Pancreas (tissue), 10 donors: ENCODE results near the gene CDH9. TPM values are rescaled to one million over a fixed set of nuclear protein-coding genes. Genes with fewer than 3 reads are reported as not detected.

Experiments used
- ATAC-seq, 4 donors: fragments of 200-7000 bp; cut with Tn5 transposase; one replicate each; pipeline versions ENCODE4 v1.8.0 to v1.9.1; 2020; ENCODE audit warnings: mild to moderate bottlenecking in 4 of 4, moderate library complexity in 4 of 4
- DNase-seq, 6 donors: peaks; one replicate each; pipeline ENCODE4 v3.0.0-alpha.2; 2020
- FAIRE-seq: peaks from 2 replicates; lab custom pipeline; 2012; peaks lifted over from hg19 to GRCh38; lab: Jason Lieb, UNC
- H3K27ac ChIP-seq, 4 donors: fragments of 200-600 bp; sonication (generic); 1 replicate in 3 of 4; 2 replicates in 1 of 4; pipeline versions ENCODE4 v1.5.0 to v1.8.0; 2020
- H3K27me3 ChIP-seq, 4 donors: fragments of 200-600 bp; one replicate each; pipeline ENCODE4 v1.8.0; 2021
- H3K36me3 ChIP-seq, 3 donors: fragments of 200-600 bp; sonication (generic) in 1 of 3; one replicate each; pipeline versions ENCODE4 v1.5.0 to v1.8.0; 2020 to 2021
- H3K4me1 ChIP-seq, 3 donors: fragments of 200-600 bp; one replicate each; pipeline ENCODE4 v1.8.0; 2021
- H3K4me3 ChIP-seq, 4 donors: fragments of 200-600 bp; sonication (generic) in 2 of 4; one replicate each; pipeline versions ENCODE4 v1.5.0 to v1.8.0; 2020 to 2021
- H3K9me3 ChIP-seq, 4 donors: fragments of 200-600 bp; one replicate each; pipeline ENCODE4 v1.8.0; 2021
- CTCF ChIP-seq, 4 donors: fragments of 200-600 bp; sonication (generic) in 3 of 4; IDR thresholded peaks; one replicate each; pipeline versions ENCODE4 v1.5.0 to v1.8.0; 2021; ENCODE audit warnings: antibody characterized with exemption in 4 of 4
- WGBS, 2 donors: extraction: QIAGEN DNeasy Blood & Tissue Kit; methylation state at CpG; one replicate each; pipeline ENCODE4 v1.1.7; 2013; 5-methylcytosine and 5-hydroxymethylcytosine counted together
- intact Hi-C, 3 donors: fragments of 100-400 bp; cut with DNase I; formaldehyde crosslinking; loops; one replicate each; pipeline versions ENCODE4 v1.11.1 to v1.14.2; 2022
- polyA plus RNA-seq, 2 donors: library from polyadenylated mRNA; stranded (reverse); fragments of 200-250 nt; gene quantifications; one replicate each; pipeline ENCODE4 v1.2.3, GENCODE V29; 2013
- total RNA-seq, 6 donors: library from RNA; stranded (reverse); fragmentation: NEBNext Ultra II Directional in 4 of 6; extraction: Animal tissue kit (Norgen Biotek cat#: 25700) in 4 of 6; gene quantifications; one replicate each; pipeline versions ENCODE4 v1.2.1 to v1.2.4, GENCODE V29; 2021 to 2023
- donor health status: healthy with polysubstance abuse.
- donor health status: DM: no; HTN: no; CAD: no; lungs with moderate emphysema.
- donor health status: DM: no; HTN: no; CAD: no.
- donor health status: control.
- donor health status: control.
- donor health status: Bipolar disorder and iron deficiency.
- donor health status: DM: yes; HTN: yes; CAD: no.
- donor health status: DM: no; HTN: no; CAD: no.
- donor health status: DM: no; HTN: no; CAD: no.
- donor health status: DM: yes; HTN: yes; CAD: no.

CDH9 gene
- total and polyA plus RNA-seq, 8 donors, result not detected

- H3K9me3 ChIP-seq, result no peaks in the 10 kb centered on the region
- H3K4me3 ChIP-seq, result no peak overlapping the region
- H3K4me1 ChIP-seq, result no peaks in the 10 kb centered on the region
- intact Hi-C loops, result no loop called here
- DNase-seq (no peak), ATAC-seq (no peak), FAIRE-seq (no peak)
- no peaks in the 10 kb centered on the region for H3K36me3 ChIP-seq
- TF ChIP-seq CTCF (IDR thresholded peaks at IDR 0.05), result no peak
- 45 to 61% methylated on average over 1 of the region's 1 CpG for WGBS, 2 donors
- no peaks in the 10 kb centered on the region for H3K27me3 ChIP-seq
- no peak overlapping the region for H3K27ac ChIP-seq
Measured at GRCh38 chr5:26940994-26941393, 97.4 kb downstream of the CDH9 start.

DNA sequence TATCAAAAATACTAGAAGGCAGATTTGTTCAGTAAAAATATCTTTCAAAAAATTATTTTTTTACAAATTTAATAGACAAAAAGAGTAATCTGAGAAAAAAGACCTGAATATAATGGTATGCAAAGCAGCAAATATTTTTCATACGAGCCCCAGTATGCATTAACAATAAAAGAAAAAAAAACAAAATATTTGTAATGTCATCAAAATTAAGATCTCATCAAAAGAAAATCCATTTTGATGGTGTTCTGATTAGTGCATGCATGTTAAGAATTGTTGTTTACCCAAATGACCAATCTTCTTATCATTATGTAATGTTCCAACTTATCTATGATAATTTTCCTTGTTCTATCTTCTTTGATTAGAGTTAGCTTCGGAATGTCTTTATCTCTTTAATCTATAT lies 106.1 kb downstream of the CDH9 start:
- Histone ChIP-seq H3K9me3 (no peaks in the 10 kb centered on the region), H3K27ac (no peak overlapping the region), H3K27me3 (no peaks in the 10 kb centered on the region), H3K36me3 (no peaks in the 10 kb centered on the region), H3K4me3 (no peak overlapping the region), H3K4me1 (no peaks in the 10 kb centered on the region)
- intact Hi-C loops, result no loop called here
- FAIRE-seq, result no peak
- 32 to 41% methylated on average over 2 of the region's 2 CpGs for WGBS, 2 donors
- no peak for DNase-seq
- no peak for TF ChIP-seq CTCF (IDR thresholded peaks at IDR 0.05)
- ATAC-seq, result no peak

DNA sequence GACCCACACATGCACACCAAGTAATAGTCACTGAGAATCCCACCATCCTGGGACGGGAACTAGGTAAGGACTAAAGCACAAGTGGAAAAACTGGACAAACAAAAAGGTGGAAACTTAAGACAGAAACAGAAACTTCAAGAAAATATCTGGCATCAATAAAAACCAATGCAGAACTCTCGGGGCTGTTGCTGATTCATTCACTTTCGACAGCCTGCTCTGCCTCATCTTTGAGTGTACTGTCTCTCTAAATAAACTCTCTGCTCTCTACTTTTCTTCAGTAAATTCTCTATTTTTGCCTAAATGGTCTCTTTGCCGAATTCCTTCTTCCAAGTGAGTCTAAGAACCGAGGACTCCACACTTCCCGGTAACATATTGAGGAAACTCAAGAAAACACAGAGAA lies 116.9 kb downstream of the CDH9 start:
- TF ChIP-seq CTCF (IDR thresholded peaks at IDR 0.05), result no peak
- H3K4me3 ChIP-seq, result no peak overlapping the region
- DNase-seq (no peak), FAIRE-seq (no peak), ATAC-seq (no peak)
- H3K9me3 ChIP-seq, result no peaks in the 10 kb centered on the region
- no peaks in the 10 kb centered on the region for H3K36me3 ChIP-seq
- no peak overlapping the region for H3K27ac ChIP-seq
- H3K27me3 ChIP-seq, result no peaks in the 10 kb centered on the region
- H3K4me1 ChIP-seq, result no peaks in the 10 kb centered on the region
- intact Hi-C loops, result no loop called here
- WGBS, 2 donors, result 66 to 79% methylated on average over 6 of the region's 6 CpGs

- Histone ChIP-seq H3K9me3 (no peaks in the 10 kb centered on the region), H3K4me1 (no peaks in the 10 kb centered on the region), H3K27ac (no peak overlapping the region), H3K4me3 (no peak overlapping the region), H3K27me3 (no peaks in the 10 kb centered on the region), H3K36me3 (no peaks in the 10 kb centered on the region)
- TF ChIP-seq CTCF (IDR thresholded peaks at IDR 0.05), result no peak
- 53 to 63% methylated on average over 4 of the region's 4 CpGs for WGBS, 2 donors
- no peak for ATAC-seq
- DNase-seq, result no peak
- no peak for FAIRE-seq
- intact Hi-C loops, result no loop called here
Measured at GRCh38 chr5:26903469-26903868, 134.9 kb downstream of the CDH9 start.

DNA sequence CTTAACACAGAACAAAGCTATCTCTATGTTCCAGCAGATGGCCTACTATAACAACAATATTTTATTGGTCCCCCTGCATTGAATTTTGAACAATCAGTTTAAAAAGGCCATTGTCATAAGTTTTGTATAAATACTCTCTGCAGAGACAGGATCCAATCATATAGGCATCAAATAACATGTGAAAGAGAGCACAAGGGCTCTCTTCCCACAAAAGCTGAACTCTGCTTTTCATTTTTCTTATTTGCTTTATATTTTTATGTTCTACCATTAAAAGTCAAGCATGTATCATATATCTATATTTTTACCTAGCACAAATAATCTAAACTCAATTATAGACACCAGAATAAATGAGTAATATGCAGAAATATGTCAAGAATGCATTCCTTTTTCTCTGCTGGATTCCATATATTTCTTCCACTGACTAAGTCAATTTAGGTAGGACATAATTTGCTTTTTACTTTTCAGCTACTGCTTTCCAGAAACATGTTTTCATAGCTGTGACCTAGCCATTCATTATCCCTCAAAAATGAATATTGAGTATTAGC lies 143.6 kb downstream of the CDH9 start:
- DNase-seq (no peak), ATAC-seq (no peak), FAIRE-seq (no peak)
- intact Hi-C loops, result no loop called here
- no peak for TF ChIP-seq CTCF (IDR thresholded peaks at IDR 0.05)
- H3K36me3 ChIP-seq, result no peaks in the 10 kb centered on the region
- H3K4me3 ChIP-seq, result no peak overlapping the region
- H3K4me1 ChIP-seq, result no peaks in the 10 kb centered on the region
- H3K27ac ChIP-seq, result no peak overlapping the region
- no peaks in the 10 kb centered on the region for H3K9me3 ChIP-seq
- H3K27me3 ChIP-seq, result no peaks in the 10 kb centered on the region
